NCI-H2081 (cell line): ENCODE measurements around the gene GRIN1.
A peak's percentile ranks its signal among the peaks of the same experiment; 100 is the strongest.

Experiments
- DNase-seq, 2 experiments: peaks; one replicate each; lab custom pipeline; 2025; lab: John Stamatoyannopoulos, UW

Gene GRIN1

DNA sequence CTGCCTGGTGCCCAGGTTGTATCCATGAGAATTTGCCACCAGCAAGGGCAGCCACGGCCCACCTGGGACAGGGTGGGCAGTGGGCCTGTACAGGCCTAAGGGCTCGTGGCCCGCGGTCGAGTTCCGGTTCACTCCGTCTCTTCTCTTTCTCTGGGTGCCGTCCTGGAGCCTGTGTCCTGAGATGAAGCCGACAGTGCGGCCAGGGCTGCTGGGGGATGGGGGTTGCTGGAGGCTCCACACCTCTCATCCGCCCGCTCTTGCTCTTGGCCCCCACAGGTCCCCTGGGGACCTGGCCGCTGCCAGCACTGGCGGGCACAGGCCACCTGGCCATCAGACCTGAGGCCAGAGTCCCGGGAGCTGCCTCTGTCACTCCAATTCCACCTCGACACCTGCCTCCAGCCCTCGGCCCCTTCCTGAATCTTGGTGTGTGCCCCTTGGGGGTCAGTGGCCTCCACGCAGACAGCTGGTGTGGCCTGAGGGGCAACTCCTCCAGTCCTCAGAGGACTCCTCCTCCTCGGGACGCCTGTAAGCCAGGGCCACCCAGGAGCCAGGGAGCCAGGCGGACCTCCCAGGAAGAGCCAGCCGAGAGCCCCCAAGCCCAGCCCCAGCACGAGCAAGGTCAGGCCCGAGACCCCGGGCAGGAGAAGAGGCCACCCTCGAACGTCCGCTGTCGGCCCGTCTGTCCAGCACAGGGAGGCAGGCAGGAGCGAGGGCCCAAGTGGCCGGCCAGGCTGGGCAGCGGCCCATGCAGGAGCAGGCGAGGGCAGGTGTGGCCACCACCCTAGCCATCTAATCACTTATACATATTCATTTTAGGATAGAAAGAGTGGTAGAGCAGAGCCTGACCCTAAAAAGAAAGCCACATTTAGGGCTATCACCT lies 25.7 kb downstream of the GRIN1 start:
- no peak for DNase-seq

DNA sequence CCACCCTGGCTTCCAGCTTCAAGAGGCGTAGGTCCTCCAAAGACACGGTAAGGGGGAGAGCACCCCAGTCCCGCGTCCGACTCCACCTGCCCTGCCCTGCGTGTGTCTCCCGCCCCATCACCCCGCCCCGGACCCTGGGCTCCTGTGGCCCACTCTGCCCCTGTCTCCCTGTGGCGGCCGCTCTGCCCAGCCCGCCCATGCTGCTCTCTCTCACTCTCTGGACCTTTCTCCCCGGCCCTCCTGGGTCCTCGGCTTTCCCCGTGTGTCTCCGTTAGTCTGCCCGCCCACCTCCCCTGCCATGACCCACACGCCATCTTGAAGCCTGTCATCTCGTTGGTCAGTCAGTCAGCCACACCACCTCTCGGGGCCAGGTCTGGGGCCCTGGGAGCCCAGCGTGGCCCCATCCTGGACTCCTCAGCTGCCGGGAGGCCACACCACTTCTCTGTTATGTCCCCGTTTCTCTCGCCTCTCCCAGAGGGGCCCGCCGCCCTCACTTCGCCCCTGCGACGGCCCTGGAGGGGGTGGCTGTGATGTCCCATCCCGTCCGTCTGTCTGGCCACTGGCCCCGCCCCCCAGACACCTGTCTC lies 26.4 kb downstream of the GRIN1 start:
- DNase-seq, result no peak

DNA sequence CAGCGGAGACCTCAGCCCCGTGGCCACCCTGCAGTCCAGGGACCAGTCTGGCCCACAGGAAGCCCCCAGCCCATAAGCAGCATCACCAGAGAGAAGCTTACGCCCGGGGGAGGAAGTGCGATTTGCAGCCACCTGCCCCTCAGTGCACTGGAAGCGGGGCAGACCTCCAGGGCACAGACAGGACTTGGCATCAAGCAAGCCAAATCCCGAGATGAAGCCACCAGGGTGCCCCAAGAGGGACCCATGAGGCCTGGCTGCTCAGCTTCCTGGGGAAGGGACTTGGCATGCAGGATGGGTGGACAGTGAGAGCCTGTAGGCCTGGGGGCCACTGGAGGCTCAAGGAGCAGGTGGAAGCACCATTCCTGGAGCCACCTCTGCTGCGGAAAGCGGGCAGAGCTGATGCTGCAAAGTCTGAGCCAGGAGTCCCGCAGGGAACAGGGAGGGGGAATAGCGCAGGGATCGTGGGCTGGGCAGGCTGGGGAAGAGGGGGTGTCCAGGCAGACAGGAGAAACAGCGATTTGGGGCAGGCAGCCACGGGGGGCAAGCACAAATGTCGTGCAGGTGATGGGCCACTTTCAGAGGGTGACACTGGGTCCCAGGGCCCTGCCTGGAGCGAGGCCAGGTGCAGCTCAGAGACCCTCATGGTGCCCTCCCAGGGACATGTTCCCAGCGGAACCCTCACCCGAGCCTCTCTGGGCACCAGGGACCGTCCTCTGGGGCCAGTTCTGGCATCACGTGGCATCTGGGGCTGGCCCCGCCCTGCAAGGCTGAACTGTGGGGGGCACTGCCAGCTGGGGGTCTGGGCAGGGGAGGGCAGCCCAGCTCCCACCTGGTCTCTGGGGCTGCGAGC lies 27.7 kb downstream of the GRIN1 start:
- DNase-seq, result no peak

DNA sequence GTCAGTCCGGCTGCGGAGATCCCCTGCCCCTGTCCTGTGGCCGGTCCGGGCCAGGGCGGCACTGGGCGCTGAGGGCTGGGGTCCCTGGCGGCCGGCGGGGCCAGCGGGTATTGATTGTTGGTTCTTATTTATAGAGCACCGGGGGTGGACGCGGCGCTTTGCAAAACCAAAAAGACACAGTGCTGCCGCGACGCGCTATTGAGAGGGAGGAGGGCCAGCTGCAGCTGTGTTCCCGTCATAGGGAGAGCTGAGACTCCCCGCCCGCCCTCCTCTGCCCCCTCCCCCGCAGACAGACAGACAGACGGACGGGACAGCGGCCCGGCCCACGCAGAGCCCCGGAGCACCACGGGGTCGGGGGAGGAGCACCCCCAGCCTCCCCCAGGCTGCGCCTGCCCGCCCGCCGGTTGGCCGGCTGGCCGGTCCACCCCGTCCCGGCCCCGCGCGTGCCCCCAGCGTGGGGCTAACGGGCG lies 28.4 kb downstream of the GRIN1 start:
- DNase-seq, result no peak

DNA sequence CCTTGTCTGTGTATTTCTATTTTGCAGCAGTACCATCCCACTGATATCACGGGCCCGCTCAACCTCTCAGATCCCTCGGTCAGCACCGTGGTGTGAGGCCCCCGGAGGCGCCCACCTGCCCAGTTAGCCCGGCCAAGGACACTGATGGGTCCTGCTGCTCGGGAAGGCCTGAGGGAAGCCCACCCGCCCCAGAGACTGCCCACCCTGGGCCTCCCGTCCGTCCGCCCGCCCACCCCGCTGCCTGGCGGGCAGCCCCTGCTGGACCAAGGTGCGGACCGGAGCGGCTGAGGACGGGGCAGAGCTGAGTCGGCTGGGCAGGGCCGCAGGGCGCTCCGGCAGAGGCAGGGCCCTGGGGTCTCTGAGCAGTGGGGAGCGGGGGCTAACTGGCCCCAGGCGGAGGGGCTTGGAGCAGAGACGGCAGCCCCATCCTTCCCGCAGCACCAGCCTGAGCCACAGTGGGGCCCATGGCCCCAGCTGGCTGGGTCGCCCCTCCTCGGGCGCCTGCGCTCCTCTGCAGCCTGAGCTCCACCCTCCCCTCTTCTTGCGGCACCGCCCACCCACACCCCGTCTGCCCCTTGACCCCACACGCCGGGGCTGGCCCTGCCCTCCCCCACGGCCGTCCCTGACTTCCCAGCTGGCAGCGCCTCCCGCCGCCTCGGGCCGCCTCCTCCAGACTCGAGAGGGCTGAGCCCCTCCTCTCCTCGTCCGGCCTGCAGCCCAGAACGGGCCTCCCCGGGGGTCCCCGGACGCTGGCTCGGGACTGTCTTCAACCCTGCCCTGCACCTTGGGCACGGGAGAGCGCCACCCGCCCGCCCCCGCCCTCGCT lies 29.0 kb downstream of the GRIN1 start:
- no peak for DNase-seq

DNA sequence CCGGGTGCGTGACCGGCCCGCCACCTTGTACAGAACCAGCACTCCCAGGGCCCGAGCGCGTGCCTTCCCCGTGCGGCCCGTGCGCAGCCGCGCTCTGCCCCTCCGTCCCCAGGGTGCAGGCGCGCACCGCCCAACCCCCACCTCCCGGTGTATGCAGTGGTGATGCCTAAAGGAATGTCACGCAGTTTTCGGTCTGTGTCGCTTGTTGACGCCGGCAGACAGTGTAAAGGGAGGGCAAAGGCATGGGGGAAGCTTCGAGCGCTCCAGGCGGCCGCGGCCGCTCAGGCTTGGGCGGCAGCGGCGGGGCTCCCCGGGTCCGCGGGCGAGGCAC lies 29.6 kb downstream of the GRIN1 start:
- DNase-seq, result peak in 1 of 2 experiments; percentile 17

DNA sequence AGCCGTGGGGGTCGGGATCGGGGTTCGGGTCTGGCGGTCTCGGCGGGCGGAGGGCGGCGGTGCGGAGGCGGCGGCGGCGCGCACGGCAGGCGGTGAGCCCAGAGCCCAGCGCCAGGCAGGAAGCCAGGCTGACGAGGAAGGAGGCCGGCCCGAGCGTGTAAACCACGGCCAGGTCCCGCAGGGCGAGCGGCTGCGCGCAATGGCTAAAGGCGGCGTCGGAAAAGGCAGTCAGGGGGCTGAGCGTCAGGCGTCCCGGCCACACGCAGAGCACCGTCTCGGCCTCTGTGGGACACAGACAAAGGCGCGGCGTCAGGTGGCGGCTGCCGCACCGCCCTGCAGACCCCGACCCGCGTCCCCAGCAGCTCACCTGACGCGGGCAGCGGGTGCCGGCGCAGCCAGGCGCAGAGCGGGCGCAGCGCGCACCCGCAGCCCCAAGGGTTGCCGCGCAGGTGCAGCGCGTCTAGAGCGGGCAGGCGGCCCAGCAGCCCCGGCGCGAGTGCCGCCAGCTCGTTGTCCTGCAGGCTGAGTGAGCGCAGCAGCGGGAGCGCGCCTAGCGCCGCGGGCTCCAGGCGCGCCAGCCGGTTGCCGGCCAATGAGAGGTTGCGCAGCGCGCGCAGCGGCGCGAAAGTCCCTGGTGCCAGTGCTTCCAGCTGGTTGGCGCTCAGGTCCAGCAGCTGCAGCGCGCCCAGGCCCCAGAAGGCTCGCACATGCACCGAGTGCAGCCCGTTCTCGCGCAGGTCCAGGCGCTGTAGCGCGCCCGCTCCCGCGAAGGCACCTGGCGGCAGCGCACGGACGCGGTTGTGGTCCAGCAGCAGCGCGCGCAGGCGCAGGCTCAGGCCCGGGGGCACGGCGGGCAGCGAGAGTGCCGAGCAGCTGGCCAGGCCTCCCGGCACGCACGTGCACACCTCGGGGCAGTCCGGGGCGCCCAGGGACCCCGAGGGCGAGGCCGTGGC lies 30.2 kb downstream of the GRIN1 start:
- DNase-seq, result peak; percentile 85 to 95

DNA sequence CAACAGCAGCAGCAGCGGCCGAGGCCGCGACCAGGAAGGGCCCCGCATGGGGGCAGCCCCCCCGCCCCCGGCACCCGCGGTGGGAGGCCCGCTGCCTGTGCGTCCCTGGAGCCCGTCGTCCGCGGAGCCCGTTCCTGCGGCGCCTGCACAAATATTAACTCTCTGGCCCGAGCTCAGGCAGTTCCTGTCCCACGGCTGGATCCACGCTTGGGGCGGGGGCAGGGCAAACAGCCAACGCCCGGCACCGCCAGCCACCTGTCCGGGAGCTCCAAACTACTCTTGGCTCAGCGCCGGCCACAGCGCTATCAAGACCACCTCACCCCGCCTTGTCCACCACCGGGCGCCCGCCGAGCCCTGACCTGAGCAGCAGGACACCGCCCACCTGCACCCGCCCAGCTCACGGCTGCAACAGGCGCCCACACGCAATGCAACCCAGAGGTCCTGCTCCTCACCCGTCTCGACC lies 31.0 kb downstream of the GRIN1 start, which contains the start of gene LRRC26:
Gene LRRC26, minus strand, starts transcription at position 156 of the 463 bp plus-strand sequence. Its CDS starts 108 bp downstream, at position 48.
- no peak for DNase-seq

DNA sequence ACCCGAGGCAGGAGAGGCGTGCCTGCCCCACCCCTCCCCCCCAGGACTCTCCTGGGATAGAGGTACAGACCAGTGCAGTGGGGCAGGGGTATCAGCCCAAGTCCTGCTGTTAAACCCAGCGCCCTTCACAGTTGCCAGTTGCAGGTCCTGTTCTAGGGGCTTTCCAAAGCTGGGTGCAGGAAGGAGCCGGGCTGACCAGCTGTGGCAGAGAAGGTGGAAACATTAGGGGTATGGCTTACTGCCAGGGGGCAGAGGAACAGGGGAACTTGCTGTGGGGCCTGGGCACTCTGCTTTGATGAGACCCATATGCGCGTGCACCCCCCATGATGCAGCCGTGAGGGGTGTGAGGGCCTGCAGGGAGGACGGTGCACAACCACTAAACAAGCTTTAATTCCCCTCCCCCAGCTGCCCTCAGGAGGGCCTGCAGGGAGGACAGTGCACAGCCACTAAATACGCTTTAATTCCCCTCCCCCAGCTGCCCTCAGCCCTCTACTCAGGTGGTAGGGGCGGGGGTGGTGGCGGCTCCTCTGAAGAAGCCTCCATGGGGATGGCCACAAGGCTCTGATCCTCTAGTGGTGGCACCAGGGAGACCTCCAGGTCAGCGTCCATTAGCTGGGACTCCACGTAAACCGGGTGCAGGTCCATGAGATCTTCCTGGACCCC lies 31.7 kb downstream of the GRIN1 start:
- no peak for DNase-seq

DNA sequence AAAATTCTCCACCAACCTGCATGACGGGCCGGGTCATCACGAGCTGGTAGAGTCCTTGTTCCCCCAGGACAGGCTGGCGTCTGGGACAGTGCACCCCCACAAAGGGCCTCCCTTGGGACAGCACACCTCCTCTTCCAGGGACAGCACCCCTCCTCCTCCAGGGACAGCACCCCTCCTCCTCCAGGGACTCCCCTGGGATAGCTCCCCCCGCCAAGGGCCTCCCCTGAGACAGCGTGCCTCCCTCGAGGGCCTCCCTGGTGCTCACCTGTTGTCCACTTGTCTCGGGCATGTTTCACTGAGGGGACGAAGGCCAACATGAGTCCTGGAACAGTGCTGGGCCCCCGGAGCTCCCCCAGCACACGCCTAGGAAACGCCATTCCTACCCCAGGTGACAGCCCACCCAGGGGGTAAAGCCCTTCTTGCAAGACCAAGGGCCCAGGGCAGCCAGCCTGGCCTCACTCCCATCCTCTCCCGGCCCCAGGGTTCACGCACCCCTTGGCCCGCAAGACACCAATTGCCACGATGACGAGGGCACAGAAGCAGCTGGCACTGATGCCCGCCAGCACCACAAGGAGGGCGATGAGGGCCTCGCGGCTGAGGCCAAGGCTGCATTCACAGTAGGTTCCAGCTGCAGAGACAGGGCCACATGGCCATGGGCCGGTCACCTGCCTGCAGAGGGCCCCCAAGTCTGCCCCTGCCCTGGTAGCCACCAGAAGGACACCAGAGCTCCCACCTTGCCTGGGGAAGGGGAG lies 32.4 kb downstream of the GRIN1 start:
- DNase-seq, result no peak

DNA sequence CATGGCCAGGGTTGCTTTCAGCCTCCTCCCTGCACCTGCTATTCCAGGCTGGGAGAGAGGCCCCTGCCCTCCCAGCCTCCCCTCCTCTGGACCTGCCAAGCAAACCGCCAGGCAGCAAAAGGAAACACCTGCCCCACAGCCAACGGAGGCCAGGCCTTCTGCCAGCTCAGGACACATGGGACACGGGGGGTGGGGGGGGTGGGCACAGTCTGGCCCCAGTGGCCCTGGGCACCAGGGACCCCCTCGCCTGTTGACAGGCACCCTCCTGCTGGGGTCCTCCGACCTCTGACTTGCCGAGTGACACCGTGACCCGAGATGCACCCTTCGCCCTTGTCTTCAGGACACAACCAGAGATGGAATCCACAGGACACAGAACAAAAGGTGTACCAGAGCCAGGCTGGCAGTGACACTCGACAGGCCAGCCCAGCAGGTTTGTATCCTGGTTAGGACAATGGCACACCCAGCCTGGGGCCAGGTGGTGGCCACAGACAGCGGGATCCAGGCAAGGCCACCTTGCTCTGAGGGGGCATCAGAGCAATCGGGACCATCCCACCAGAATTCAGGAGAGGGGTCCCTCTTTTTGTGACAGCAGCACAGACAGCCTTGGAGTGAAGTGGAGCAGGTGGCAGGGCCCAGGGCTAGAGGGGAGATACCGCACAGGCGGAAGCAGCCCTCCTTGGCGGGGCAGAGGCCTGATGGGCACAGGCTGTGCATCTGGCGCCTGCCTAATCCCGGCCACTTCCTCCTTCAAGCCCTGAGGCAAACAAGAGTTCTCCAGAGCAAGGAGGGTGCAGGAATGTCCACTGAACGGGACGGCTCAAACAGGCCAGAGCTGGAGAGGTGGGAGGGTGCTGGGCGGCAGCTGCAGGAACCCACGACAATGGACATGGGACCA lies 34.2 kb downstream of the GRIN1 start:
- DNase-seq, result peak in 1 of 2 experiments; percentile 22

DNA sequence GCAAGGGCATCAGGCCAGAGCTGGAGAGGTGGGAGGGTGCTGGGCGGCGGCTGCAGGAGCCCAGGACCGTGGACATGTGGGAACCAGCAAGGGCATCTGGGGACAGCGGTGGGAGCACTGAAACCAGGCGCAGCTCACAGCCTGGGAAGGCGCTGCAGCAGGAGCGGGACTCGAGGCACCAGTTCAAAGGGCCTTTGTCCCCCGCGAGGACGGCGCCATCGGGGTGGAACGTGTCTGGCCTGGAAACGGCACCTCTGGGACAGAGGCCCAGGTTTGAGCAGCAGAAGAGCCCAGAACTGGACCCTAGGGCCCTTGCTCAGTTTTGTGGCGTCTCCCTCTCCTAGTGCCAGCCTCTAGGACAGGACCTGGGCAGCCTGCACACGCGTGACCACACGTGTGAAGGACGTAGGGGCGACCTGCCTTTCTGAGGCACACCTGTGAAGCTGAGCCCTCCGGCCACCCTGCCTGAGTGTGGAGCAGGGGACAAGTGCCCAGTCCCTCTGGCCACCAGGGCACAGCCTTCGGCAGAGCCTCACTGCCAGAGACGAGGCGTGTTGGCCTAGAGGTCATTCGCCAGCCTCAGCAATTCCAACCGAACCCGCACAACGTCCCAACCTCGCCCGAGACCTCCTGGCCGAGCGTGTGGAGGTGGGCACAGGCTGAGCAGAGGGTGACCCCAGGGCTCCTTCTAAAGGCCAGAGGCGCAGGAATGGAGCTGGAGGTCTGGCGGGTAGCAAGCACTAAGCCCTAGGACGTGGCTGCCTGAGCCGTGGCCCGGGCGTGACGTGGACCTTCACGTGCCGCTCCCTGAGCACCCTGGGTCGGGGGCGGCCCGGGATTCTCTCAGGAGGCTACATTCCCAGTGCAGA lies 35.1 kb downstream of the GRIN1 start:
- no peak for DNase-seq

DNA sequence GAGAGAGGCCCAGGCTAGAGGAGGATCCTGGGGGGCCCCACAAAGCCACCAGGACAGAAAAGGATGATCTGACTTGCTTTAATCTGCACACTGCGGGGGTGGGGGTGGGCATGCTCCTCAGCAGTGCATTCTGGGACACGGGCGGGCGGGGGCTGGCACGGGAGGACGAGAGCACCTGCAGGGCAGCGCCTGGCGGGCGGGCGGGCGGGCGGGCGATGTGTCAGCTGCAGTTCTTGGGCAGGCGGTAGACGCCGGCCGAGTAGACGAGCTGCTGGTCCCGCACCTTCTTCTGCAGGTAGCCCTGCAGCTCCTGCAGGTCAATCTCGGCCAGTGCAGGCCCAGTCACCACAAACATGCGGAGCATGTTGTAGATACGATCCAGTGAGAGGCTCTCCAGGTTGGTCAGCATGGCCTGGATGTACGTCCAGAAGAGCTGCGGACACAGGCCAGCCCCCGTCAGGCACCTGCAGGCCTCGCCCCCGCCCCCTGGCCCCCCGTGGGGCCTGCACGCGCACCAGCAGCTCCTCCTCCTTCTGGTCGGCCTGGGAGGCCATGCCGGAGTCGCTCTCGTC lies 35.9 kb downstream of the GRIN1 start:
- no peak for DNase-seq

DNA sequence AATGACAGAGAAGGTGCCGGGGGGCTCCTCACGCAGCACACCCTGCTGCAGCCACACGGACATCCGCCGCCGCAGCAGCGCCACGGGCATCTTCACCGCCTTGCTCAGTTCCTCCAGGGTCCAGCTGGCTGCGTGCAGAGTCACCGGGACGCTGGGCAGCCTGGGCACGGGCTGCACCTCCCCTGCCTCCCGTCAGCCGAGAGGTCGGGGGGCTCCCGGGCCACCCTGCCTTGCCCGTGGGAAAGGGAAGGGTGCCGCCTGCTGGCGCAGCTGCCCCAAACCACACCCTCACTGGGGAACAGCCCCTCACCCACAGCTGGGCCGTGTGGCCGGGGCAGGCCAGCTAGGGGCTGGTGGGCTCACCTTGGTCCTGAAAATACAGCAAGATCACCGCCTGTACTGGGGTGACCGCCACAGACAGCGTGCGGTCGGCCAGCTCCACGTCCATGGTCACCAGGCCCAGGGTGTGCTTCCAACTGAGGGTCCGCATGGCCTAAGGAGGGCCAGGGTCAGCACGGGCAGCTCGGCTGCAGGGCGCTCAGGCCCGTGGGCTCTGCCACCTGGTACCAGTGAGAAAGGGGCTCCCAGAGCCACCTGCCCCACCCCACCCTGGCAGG lies 36.5 kb downstream of the GRIN1 start:
- no peak for DNase-seq

DNA sequence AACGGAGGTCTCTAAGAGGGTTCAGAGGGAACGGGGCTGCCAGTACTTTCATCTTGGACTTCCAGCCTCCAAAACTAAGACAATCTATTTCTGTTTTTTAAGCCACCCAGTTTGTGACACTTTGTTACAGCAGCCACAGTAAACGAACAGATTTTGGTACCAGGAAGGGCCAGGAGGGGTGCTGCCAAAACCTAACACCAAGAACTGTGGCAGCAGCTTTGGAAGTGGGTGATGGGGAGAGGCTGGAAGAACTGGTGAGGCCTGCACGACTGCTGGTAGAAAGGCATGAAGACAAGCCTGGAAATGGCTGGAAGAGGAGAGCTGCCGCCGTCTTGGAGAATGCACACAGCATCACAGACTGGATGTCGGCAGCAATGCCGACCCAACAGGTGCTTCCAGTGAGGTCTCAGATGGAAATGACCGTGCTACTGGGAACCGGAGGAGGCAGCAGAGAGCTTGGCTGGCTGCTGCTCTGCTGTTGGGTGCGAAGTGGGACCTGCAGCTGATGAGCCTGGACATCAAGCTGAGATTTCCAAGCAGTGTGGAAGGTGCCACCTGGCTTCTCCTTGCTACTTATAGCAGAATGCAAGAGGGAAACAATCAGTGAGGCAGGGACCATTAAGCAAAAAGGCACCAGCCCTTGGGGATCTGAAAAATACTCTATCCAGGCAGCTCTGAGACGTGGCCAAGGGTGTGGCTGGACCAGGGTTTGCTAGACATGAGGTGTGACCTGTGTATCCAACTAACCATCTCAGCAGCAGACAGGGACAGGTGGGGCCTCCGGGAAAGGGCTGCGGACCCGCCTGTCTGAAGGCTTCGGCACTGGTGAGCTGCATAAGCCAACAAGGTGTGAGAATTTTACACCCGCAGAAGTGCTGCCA lies 37.6 kb downstream of the GRIN1 start:
- DNase-seq, result peak in 1 of 2 experiments; percentile 46
